Transverse colon (tissue), 4 donors: ENCODE data around the gene PPID. TPM values are rescaled to one million over a fixed set of nuclear protein-coding genes. Genes with fewer than 3 reads are reported as not detected.

Source experiments
- DNase-seq: peaks from one replicate; pipeline ENCODE4 v3.0.0-alpha.2; 2019
- H3K27ac ChIP-seq, 4 donors: fragments of 200-600 bp; sonication (generic); 2 replicates each; pipeline ENCODE4 v1.5.1; 2016 to 2018; ENCODE audit warnings: inconsistent platforms in 4 of 4
- H3K27me3 ChIP-seq: fragments of 200-600 bp; sonication (generic); 2 replicates; pipeline ENCODE4 v1.5.1; 2017; ENCODE audit warnings: inconsistent platforms
- H3K36me3 ChIP-seq, 4 donors: fragments of 200-600 bp; sonication (generic); 2 replicates each; pipeline ENCODE4 v1.5.1; 2017 to 2019; ENCODE audit warnings: inconsistent platforms in 4 of 4
- H3K4me1 ChIP-seq, 4 donors: fragments of 200-600 bp; sonication (generic); 2 replicates each; pipeline ENCODE4 v1.5.1; 2017 to 2020; ENCODE audit warnings: inconsistent platforms in 4 of 4
- H3K4me3 ChIP-seq, 4 donors: fragments of 200-600 bp; sonication (generic); 1 replicate in 1 of 4; 2 replicates in 3 of 4; pipeline versions ENCODE4 v1.5.1 to v1.6.1; 2017 to 2019; ENCODE audit warnings: inconsistent platforms in 4 of 4
- H3K9me3 ChIP-seq, 2 donors: fragments of 200-600 bp; sonication (generic); 2 replicates each; pipeline ENCODE4 v1.5.1; 2017 to 2019; ENCODE audit warnings: inconsistent platforms in 2 of 2
- EP300 ChIP-seq: sonication (generic); formaldehyde crosslinking; IDR thresholded peaks from one replicate; pipeline ENCODE4 v1.6.1; 2017; ENCODE audit warnings: antibody characterized with exemption, low read depth
- POLR2A ChIP-seq: fragments of 450-650 bp; IDR thresholded peaks from one replicate; pipeline ENCODE4 v1.6.1; 2016; ENCODE audit warnings: antibody characterized with exemption, mild to moderate bottlenecking, moderate library complexity
- POLR2AphosphoS5 ChIP-seq, 3 donors: sonication (generic); formaldehyde crosslinking; IDR thresholded peaks; one replicate each; pipeline ENCODE4 v1.6.1; 2016; ENCODE audit warnings: antibody characterized with exemption in 3 of 3
- WGBS, 2 donors: methylation state at CpG; one replicate each; pipeline ENCODE4 v1.1.5; 2018; ENCODE audit warnings: low coverage in 1 of 2; 5-methylcytosine and 5-hydroxymethylcytosine counted together
- in situ Hi-C, 4 donors: fragments of 200-750 bp; cut with MboI; loops; one replicate each; pipeline versions ENCODE4 v1.15.0 to v1.15.1; 2017; ENCODE audit warnings: low sequenced_read_pairs in 3 of 4, low pct_ligation_motif_present in 1 of 4, low pct_unique_long_range_greater_than_20kb in 1 of 4
- intact Hi-C: fragments of 100-400 bp; cut with DNase I; formaldehyde crosslinking; loops from one replicate; pipeline ENCODE4 v1.15.1; 2023; ENCODE audit warnings: low total_unique reads
- total RNA-seq, 4 donors: library from RNA; depleted of rRNA; stranded (reverse); fragments of >200 nt; gene quantifications; one replicate each; pipeline ENCODE4 v1.1.0, GENCODE V29; 2016
- TF ChIP-seq, protein P1 (sequence below), 5 experiments: fragments of 200-600 bp in 3 of 5; fragments of 450-650 bp in 2 of 5; sonication (generic) in 3 of 5; IDR thresholded peaks; 1 replicate in 2 of 5; 2 replicates in 3 of 5; pipeline ENCODE4 v1.5.1; 2016 to 2017; ENCODE audit warnings: antibody characterized with exemption in 5 of 5, inconsistent platforms in 3 of 5, mild to moderate bottlenecking in 2 of 5, moderate library complexity in 1 of 5

PPID gene
- total RNA-seq, 4 donors from 2014 or later: 7.9 to 21.8 (median 12.8) TPM

DNA sequence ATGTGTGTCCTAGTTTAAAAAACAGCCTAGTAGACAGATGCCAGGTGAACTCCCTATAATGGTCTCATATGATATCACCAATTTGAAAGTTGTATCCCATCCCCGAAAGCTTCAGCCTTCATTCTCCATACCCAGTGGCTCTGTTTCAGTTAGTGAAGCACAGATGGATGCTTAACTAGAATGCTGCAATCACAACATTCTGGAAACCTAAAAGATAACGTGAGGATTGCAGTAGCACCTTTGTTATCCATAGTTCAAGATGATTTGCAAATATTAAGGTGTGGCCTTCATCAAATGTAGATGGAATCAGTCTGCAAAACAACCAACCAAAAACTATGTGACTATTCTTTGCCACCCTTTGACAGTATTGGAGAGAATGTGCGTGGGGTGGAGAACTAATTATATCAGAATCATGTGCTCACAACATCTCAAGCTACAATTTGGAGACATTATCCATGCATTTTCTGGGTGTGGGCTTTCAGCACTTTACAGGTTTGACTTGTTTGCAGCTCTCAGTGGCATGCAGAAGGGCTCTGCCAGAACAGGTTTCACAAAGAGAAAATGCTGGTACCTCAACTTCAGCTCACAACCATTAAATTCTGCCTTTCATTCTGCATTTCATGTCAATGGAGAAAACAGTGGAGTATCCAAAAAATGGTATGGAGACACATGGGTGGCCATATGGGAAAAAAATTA is 18.3 kb upstream of the PPID start:
- Histone ChIP-seq H3K4me3 (no peak overlapping the region), H3K27me3 (no peaks in the 10 kb centered on the region), H3K27ac (no peak overlapping the region), H3K36me3 (no peaks in the 10 kb centered on the region), H3K9me3 (no peaks in the 10 kb centered on the region), H3K4me1 (no peaks in the 10 kb centered on the region)
- DNase-seq: no peak
- TF ChIP-seq POLR2AphosphoS5 (IDR thresholded peaks at IDR 0.05) (no peak), POLR2A (no peak), EP300 (no peak)
- TF ChIP-seq, protein P1, sequence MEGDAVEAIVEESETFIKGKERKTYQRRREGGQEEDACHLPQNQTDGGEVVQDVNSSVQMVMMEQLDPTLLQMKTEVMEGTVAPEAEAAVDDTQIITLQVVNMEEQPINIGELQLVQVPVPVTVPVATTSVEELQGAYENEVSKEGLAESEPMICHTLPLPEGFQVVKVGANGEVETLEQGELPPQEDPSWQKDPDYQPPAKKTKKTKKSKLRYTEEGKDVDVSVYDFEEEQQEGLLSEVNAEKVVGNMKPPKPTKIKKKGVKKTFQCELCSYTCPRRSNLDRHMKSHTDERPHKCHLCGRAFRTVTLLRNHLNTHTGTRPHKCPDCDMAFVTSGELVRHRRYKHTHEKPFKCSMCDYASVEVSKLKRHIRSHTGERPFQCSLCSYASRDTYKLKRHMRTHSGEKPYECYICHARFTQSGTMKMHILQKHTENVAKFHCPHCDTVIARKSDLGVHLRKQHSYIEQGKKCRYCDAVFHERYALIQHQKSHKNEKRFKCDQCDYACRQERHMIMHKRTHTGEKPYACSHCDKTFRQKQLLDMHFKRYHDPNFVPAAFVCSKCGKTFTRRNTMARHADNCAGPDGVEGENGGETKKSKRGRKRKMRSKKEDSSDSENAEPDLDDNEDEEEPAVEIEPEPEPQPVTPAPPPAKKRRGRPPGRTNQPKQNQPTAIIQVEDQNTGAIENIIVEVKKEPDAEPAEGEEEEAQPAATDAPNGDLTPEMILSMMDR (IDR thresholded peaks at IDR 0.05): no peak
- intact Hi-C loops (no loop called here), in situ Hi-C loops (loop anchor here in 1 of 4 donors (25.0 kb wide), 1 partner anchor 696 kb away; no protein-coding TSS in a partner anchor)
- 81 to 82% methylated on average over 2 to 3 of the region's 3 CpGs for WGBS, 2 donors

DNA sequence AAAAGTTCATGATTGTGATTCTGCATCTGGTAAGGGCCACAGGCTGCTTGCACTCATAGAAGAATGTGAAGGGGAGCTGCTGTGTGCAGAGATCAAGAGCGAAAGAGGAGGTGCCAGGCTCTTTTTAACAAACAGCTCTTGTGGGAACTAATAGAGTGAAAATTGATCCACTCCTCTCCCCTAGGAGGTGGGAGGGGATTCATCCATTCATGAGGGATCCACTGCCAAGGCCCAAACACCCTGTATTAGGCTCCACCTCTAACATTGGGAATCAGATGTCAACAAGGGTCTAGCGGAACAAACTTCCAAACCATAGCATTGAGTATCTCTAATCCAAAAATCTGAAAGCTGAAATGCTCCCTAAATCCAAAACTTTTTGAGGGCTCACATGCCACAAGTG is 16.4 kb upstream of the PPID start:
- TF ChIP-seq POLR2AphosphoS5 (IDR thresholded peaks at IDR 0.05): no peak
- TF ChIP-seq, protein P1 (IDR thresholded peaks at IDR 0.05): no peak
- TF ChIP-seq POLR2A: no peak
- TF ChIP-seq EP300: no peak
- Histone ChIP-seq H3K27me3 (no peaks in the 10 kb centered on the region), H3K9me3 (no peaks in the 10 kb centered on the region), H3K4me1 (no peaks in the 10 kb centered on the region), H3K4me3 (no peak overlapping the region), H3K27ac (no peak overlapping the region), H3K36me3 (no peaks in the 10 kb centered on the region)
- intact Hi-C loops (no loop called here), in situ Hi-C loops (loop anchor here in 1 of 4 donors (25.0 kb wide), 1 partner anchor 698 kb away; no protein-coding TSS in a partner anchor)
- WGBS, 2 donors: 100% methylated on average over 2 of the region's 2 CpGs; no CpG with 5 or more reads in 1 of the 2 donors
- DNase-seq: no peak

DNA sequence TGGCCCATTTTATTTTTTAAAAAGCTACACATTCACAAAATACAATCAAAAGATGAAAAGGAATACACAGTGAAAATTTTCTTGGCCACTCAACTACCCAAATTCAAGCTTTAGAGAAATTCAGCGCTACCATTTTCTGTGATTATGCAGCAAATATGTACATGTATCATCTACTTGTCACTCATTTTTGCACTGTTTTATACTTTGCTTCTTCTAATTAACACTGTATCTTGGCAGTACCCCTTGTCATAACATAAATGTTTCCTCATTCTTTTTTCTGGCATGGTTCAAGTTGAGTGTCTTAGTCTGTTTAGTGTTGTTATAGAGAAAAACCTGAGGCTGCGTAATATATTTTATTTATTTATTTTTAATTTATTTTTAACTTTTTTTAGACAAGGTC is 15.7 kb upstream of the PPID start:
- Histone ChIP-seq H3K9me3 (no peaks in the 10 kb centered on the region), H3K27ac (no peak overlapping the region), H3K4me3 (no peak overlapping the region), H3K27me3 (no peaks in the 10 kb centered on the region), H3K4me1 (no peaks in the 10 kb centered on the region), H3K36me3 (no peaks in the 10 kb centered on the region)
- 92 to 97% methylated on average over 2 of the region's 2 CpGs for WGBS, 2 donors
- in situ Hi-C loops (loop anchor here in 1 of 4 donors (25.0 kb wide), 1 partner anchor 698 kb away; no protein-coding TSS in a partner anchor), intact Hi-C loops (no loop called here)
- TF ChIP-seq POLR2A (no peak), POLR2AphosphoS5 (IDR thresholded peaks at IDR 0.05) (no peak), EP300 (no peak)
- TF ChIP-seq, protein P1 (IDR thresholded peaks at IDR 0.05): no peak
- DNase-seq: no peak

DNA sequence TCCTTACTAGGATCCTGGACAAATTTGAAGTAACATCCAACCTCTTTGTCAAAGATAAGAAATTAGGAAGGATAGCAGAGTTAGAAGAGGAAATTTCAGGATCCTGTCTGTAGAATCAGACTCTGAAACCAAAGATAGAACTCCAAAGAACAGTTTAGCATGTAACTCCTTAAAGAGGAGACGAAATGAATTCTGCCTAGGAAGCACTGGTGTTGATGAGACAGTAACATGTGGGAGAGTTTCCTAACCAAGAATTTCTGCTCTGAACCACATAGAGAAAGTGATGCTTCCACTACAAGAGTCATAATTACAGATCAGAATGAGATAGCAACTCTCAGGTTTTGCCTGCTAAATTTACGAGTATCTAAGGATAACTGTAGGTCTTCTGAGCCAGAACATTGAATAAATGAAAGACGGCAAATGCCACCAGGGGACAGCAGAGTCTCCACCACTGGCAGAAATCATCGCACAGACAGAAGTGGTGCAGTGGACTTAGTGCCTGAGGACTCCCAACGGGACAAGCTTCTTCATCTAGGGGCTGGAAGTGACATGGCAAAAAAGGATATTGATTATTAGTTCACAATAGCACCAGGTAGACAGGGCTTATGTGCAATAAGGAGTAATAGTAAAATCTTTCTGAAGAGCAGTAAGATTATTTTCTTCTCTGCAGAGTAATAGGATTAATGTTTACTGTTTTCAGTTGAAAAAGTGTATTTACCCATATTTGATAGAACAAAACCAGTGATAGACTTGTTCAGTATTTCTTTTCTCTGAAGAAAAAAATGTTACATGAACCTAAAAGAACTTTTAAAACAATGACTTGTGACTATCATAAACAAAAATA is 6.7 kb upstream of the PPID start:
- no peaks in the 10 kb centered on the region for H3K4me1 ChIP-seq
- TF ChIP-seq, protein P1 (IDR thresholded peaks at IDR 0.05): peak; percentile 85 to 93 (median 91)
- no peak for TF ChIP-seq POLR2A
- H3K9me3 ChIP-seq: no peaks in the 10 kb centered on the region
- DNase-seq: peak; percentile 72
- no peak overlapping the region for H3K4me3 ChIP-seq
- H3K36me3 ChIP-seq: no peaks in the 10 kb centered on the region
- WGBS, 2 donors: 20 to 32% methylated on average over 4 to 5 of the region's 5 CpGs
- intact Hi-C loops (loop anchor here (10.0 kb wide), 1 partner anchor 475 kb away; no protein-coding TSS in a partner anchor), in situ Hi-C loops (loop anchor here (5.0 to 25.0 kb wide), 7 partner anchors 32 to 707 kb away; no protein-coding TSS in a partner anchor)
- no peak overlapping the region for H3K27ac ChIP-seq
- peaks cover 6% of the 10 kb centered on the region for H3K27me3 ChIP-seq
